Keratinocyte (primary cell): ENCODE results near the gene HDAC7. TPM values are rescaled to one million over a fixed set of nuclear protein-coding genes. Genes with fewer than 3 reads are reported as not detected.

Experiments used
- DNase-seq: peaks from one replicate; pipeline ENCODE4 v3.0.0-alpha.2; 2011; ENCODE audit warnings: low read depth, missing footprints, low spot score
- FAIRE-seq: peaks from 2 replicates; lab custom pipeline; 2011; peaks lifted over from hg19 to GRCh38; lab: Jason Lieb, UNC
- H2AFZ ChIP-seq: 2 replicates; pipeline ENCODE4 v1.6.0; 2012; ENCODE audit warnings: low read length, control low read depth, inconsistent platforms; ENCODE audit not compliant: control insufficient read depth
- H3K27ac ChIP-seq: 2 replicates; pipeline ENCODE4 v1.5.1; 2011; ENCODE audit warnings: low read length; ENCODE audit not compliant: control insufficient read depth, insufficient read depth
- H3K27me3 ChIP-seq: 3 replicates; pipeline ENCODE4 v1.6.0; 2011; ENCODE audit warnings: low read length; ENCODE audit not compliant: control insufficient read depth, insufficient read depth; ENCODE audit errors: extremely low read depth
- H3K36me3 ChIP-seq, 2 experiments: 2 replicates in 1 of 2; 3 replicates in 1 of 2; pipeline ENCODE4 v1.5.1; 2011; ENCODE audit warnings: low read length in 2 of 2, mild to moderate bottlenecking in 1 of 2; ENCODE audit not compliant: control insufficient read depth in 2 of 2, insufficient read depth in 2 of 2; ENCODE audit errors: extremely low read depth in 1 of 2
- H3K4me1 ChIP-seq: 3 replicates; pipeline ENCODE4 v1.5.1; 2011; ENCODE audit warnings: low read length; ENCODE audit not compliant: control insufficient read depth, insufficient read depth; ENCODE audit errors: extremely low read depth
- H3K4me2 ChIP-seq: 3 replicates; pipeline ENCODE4 v1.6.0; 2011; ENCODE audit warnings: low read depth, low read length; ENCODE audit not compliant: control insufficient read depth, insufficient read depth; ENCODE audit errors: extremely low read depth
- H3K4me3 ChIP-seq, 3 experiments: fragments of 200-600 bp in 1 of 3; sonication (generic) in 1 of 3; 2 replicates in 2 of 3; 3 replicates in 1 of 3; pipeline ENCODE4 v1.5.1; 2011 to 2016; ENCODE audit warnings: low read length in 3 of 3, mild to moderate bottlenecking in 3 of 3, control low read depth in 2 of 3, inconsistent platforms in 1 of 3, low read depth in 1 of 3, mixed read lengths in 1 of 3, mixed run types in 1 of 3, moderate library complexity in 1 of 3; ENCODE audit not compliant: control insufficient read depth in 2 of 3, insufficient read depth in 2 of 3; ENCODE audit errors: extremely low read depth in 1 of 3
- H3K79me2 ChIP-seq: 2 replicates; pipeline ENCODE4 v1.6.0; 2012; ENCODE audit warnings: low read length; ENCODE audit not compliant: control insufficient read depth, insufficient read depth
- H3K9ac ChIP-seq: 3 replicates; pipeline ENCODE4 v1.6.0; 2011; ENCODE audit warnings: low read length; ENCODE audit not compliant: control insufficient read depth, insufficient read depth; ENCODE audit errors: extremely low read depth
- H3K9me1 ChIP-seq: 3 replicates; pipeline ENCODE4 v1.6.0; 2011; ENCODE audit warnings: low read length; ENCODE audit not compliant: control insufficient read depth, insufficient read depth; ENCODE audit errors: extremely low read depth
- H3K9me3 ChIP-seq: 2 replicates; pipeline ENCODE4 v1.5.1; 2012; ENCODE audit warnings: low read depth, low read length; ENCODE audit not compliant: control insufficient read depth
- H4K20me1 ChIP-seq: 3 replicates; pipeline ENCODE4 v1.6.0; 2011; ENCODE audit warnings: low read length; ENCODE audit not compliant: control insufficient read depth, insufficient read depth; ENCODE audit errors: extremely low read depth
- CTCF ChIP-seq, 3 experiments: IDR thresholded peaks in 1 of 3; conservative IDR thresholded peaks in 1 of 3; optimal IDR thresholded peaks in 1 of 3; 2 replicates in 2 of 3; 3 replicates in 1 of 3; pipeline versions ENCODE3 to v1.5.1; 2011; ENCODE audit warnings: low read length in 3 of 3, mild to moderate bottlenecking in 3 of 3, moderate library complexity in 2 of 3, control low read depth in 1 of 3, inconsistent platforms in 1 of 3; ENCODE audit not compliant: insufficient read depth in 2 of 3; ENCODE audit errors: extremely low read depth in 1 of 3
- EZH2 ChIP-seq: IDR thresholded peaks from one replicate; pipeline ENCODE4 v1.6.1; 2012; ENCODE audit warnings: inconsistent platforms, mild to moderate bottlenecking, low read length, moderate library complexity
- dilution Hi-C: fragments of 300-500 bp; cut with MboI; formaldehyde crosslinking; loops from one replicate; pipeline ENCODE4 v1.7.0; 2020; ENCODE audit warnings: low sequenced_read_pairs; ENCODE audit not compliant: extremely low pct_ligation_motif_present
- polyA plus RNA-seq, 5 experiments: library from polyadenylated mRNA; depleted of rRNA in 3 of 5; stranded (reverse) in 3 of 5; stranded (forward) in 1 of 5; unstranded in 1 of 5; fragments of >200 nt; gene quantifications; 1 replicate in 1 of 5; 2 replicates in 3 of 5; 3 replicates in 1 of 5; pipeline versions ENCODE4 v1.2.1 to v1.2.3, GENCODE V29; 2011 to 2012; ENCODE audit warnings: missing spikeins in 2 of 5, low read depth in 1 of 5, low replicate concordance in 1 of 5

HDAC7 gene
- polyA plus RNA-seq, 1 donor (not counting 4 experiments of a cell fraction or from before 2014, with no cell fraction given), result 17.0 TPM

GRCh38 chr12:47824198-47824597 is 4.5 kb upstream of the HDAC7 start:
- H3K36me3 ChIP-seq, result no peaks in the 10 kb centered on the region
- TF ChIP-seq CTCF (optimal IDR thresholded peaks at IDR 0.05 in 1 of 3, IDR thresholded peaks at IDR 0.05 in 1 of 3, conservative IDR thresholded peaks at IDR 0.05 in 1 of 3; ENCODE audit: extremely low read depth in 1 of 3, insufficient read depth in 2 of 3, low read length in 3 of 3) (no peak), EZH2 (no peak)
- FAIRE-seq (no peak), DNase-seq (no peak)
- no peak overlapping the region for H3K9ac ChIP-seq
- no peaks in the 10 kb centered on the region for H3K9me3 ChIP-seq
- H4K20me1 ChIP-seq, result no peaks in the 10 kb centered on the region
- H3K27me3 ChIP-seq, result no peaks in the 10 kb centered on the region
- no peaks in the 10 kb centered on the region for H3K9me1 ChIP-seq
- H3K4me1 ChIP-seq, result peaks cover 56% of the 10 kb centered on the region
- no peak overlapping the region for H2AFZ ChIP-seq
- dilution Hi-C loops, result no loop called here
- H3K79me2 ChIP-seq, result peaks cover 14% of the 10 kb centered on the region
- H3K4me3 ChIP-seq, result no peak overlapping the region
- no peak overlapping the region for H3K4me2 ChIP-seq
- no peak overlapping the region for H3K27ac ChIP-seq

- peaks cover 52% of the 10 kb centered on the region for H3K4me1 ChIP-seq
- H3K9ac ChIP-seq, result no peak overlapping the region
- H3K27me3 ChIP-seq, result no peaks in the 10 kb centered on the region
- H3K27ac ChIP-seq, result no peak overlapping the region
- H3K9me3 ChIP-seq, result no peaks in the 10 kb centered on the region
- no peak overlapping the region for H3K4me2 ChIP-seq
- no peak overlapping the region for H3K4me3 ChIP-seq
- FAIRE-seq, result no peak
- no peaks in the 10 kb centered on the region for H4K20me1 ChIP-seq
- H3K36me3 ChIP-seq, result no peaks in the 10 kb centered on the region
- H2AFZ ChIP-seq, result no peak overlapping the region
- no peak for DNase-seq
- H3K9me1 ChIP-seq, result no peaks in the 10 kb centered on the region
- dilution Hi-C loops, result no loop called here
- TF ChIP-seq CTCF (optimal IDR thresholded peaks at IDR 0.05 in 1 of 3, IDR thresholded peaks at IDR 0.05 in 1 of 3, conservative IDR thresholded peaks at IDR 0.05 in 1 of 3; ENCODE audit: extremely low read depth in 1 of 3, insufficient read depth in 2 of 3, low read length in 3 of 3) (no peak), EZH2 (no peak)
- H3K79me2 ChIP-seq, result peaks cover 20% of the 10 kb centered on the region
Observed at GRCh38 chr12:47823422-47824086, 3.9 kb upstream of the HDAC7 start.
